Neural cell (in vitro differentiated cells): ENCODE results near the gene MYEF2.

ENCODE experiments used
- CTCF ChIP-seq: fragments of 450-650 bp; IDR thresholded peaks from 2 replicates; pipeline ENCODE4 v1.5.1; 2014; ENCODE audit warnings: antibody characterized with exemption, mild to moderate bottlenecking, moderate library complexity; ENCODE audit not compliant: poor library complexity, severe bottlenecking
- EP300 ChIP-seq: fragments of 450-650 bp; conservative IDR thresholded peaks from 2 replicates; pipeline ENCODE4 v1.6.1; 2014; ENCODE audit warnings: antibody characterized with exemption, mild to moderate bottlenecking, moderate library complexity; ENCODE audit not compliant: poor library complexity, severe bottlenecking
- EZH2 ChIP-seq: fragments of 200-600, 300-800 bp; shearing (Covaris generic), sonication (generic); IDR thresholded peaks from 2 replicates; pipeline ENCODE4 v1.6.1; 2014; ENCODE audit warnings: antibody characterized with exemption, low read length, borderline replicate concordance, mild to moderate bottlenecking; ENCODE audit not compliant: insufficient read depth, poor library complexity, severe bottlenecking
- POLR2AphosphoS5 ChIP-seq: IDR thresholded peaks from 2 replicates; pipeline ENCODE4 v1.6.1; 2012
- REST ChIP-seq: IDR thresholded peaks from 2 replicates; pipeline ENCODE4 v1.6.1; 2012; ENCODE audit warnings: borderline replicate concordance

- TF ChIP-seq EP300, result no peak
- no peak for TF ChIP-seq CTCF
- no peak for TF ChIP-seq POLR2AphosphoS5
- TF ChIP-seq EZH2, result no peak
- no peak for TF ChIP-seq REST
Measured at GRCh38 chr15:48085591-48085930, 92.5 kb downstream of the MYEF2 start.
